Lower leg skin (tissue), 3 donors: ENCODE measurements around the gene KPNB1.

Experiments used
- CTCF ChIP-seq, 3 donors: fragments of 450-650 bp; IDR thresholded peaks; one replicate each; pipeline ENCODE4 v1.5.1; 2016; ENCODE audit warnings: antibody characterized with exemption in 3 of 3, mild to moderate bottlenecking in 3 of 3, moderate library complexity in 2 of 3
- POLR2A ChIP-seq, 2 donors: fragments of 450-650 bp; IDR thresholded peaks; one replicate each; pipeline ENCODE4 v1.6.1; 2016 to 2017; ENCODE audit warnings: antibody characterized with exemption in 2 of 2, mild to moderate bottlenecking in 1 of 2, moderate library complexity in 1 of 2

- no peak for TF ChIP-seq CTCF (IDR thresholded peaks at IDR 0.05)
- TF ChIP-seq POLR2A (IDR thresholded peaks at IDR 0.05) = no peak
These were observed 13.3 kb upstream of the KPNB1 start for GRCh38 chr17:47636273-47637030.
